Astrocyte (in vitro differentiated cells and primary cell): ENCODE data around the gene NES. TPM values are rescaled to one million over a fixed set of nuclear protein-coding genes. Genes with fewer than 3 reads are reported as not detected.

Source experiments
- DNase-seq: peaks from one replicate; pipeline ENCODE4 v3.0.0-alpha.2; 2010; ENCODE audit warnings: low read depth
- FAIRE-seq: peaks from 2 replicates; lab custom pipeline; 2011; peaks lifted over from hg19 to GRCh38; lab: Jason Lieb, UNC
- H2AFZ ChIP-seq: 2 replicates; pipeline ENCODE4 v1.6.0; 2012; ENCODE audit warnings: low read depth, low read length, inconsistent platforms
- H3K27ac ChIP-seq: 2 replicates; pipeline ENCODE4 v1.5.1; 2011; ENCODE audit warnings: low read depth, low read length, inconsistent platforms
- H3K27me3 ChIP-seq: 2 replicates; pipeline ENCODE4 v1.6.0; 2011; ENCODE audit warnings: low read length, inconsistent platforms; ENCODE audit not compliant: insufficient read depth
- H3K36me3 ChIP-seq: 2 replicates; pipeline ENCODE4 v1.5.1; 2011; ENCODE audit warnings: low read length, inconsistent platforms; ENCODE audit not compliant: insufficient read depth
- H3K4me1 ChIP-seq: 2 replicates; pipeline ENCODE4 v1.5.1; 2011; ENCODE audit warnings: low read length, inconsistent platforms; ENCODE audit not compliant: insufficient read depth
- H3K4me2 ChIP-seq: 2 replicates; pipeline ENCODE4 v1.6.0; 2012; ENCODE audit warnings: low read length, inconsistent platforms
- H3K4me3 ChIP-seq: 2 replicates; pipeline ENCODE4 v1.5.1; 2011; ENCODE audit warnings: low read depth, mild to moderate bottlenecking, low read length, inconsistent platforms; ENCODE audit not compliant: insufficient read depth
- H3K79me2 ChIP-seq: 2 replicates; pipeline ENCODE4 v1.6.0; 2012; ENCODE audit warnings: mild to moderate bottlenecking, low read length, inconsistent platforms; ENCODE audit not compliant: insufficient read depth
- H3K9ac ChIP-seq: 2 replicates; pipeline ENCODE4 v1.6.0; 2012; ENCODE audit warnings: mild to moderate bottlenecking, low read length, inconsistent platforms
- H3K9me3 ChIP-seq: 2 replicates; pipeline ENCODE4 v1.5.1; 2012; ENCODE audit warnings: low read depth, mild to moderate bottlenecking, low read length, inconsistent platforms; ENCODE audit not compliant: insufficient read depth
- H4K20me1 ChIP-seq: 2 replicates; pipeline ENCODE4 v1.6.0; 2012; ENCODE audit warnings: low read length, inconsistent platforms; ENCODE audit not compliant: insufficient read depth
- H3K27ac Mint-ChIP-seq: one replicate; pipeline ENCODE4 v1.8.0; 2021; ENCODE audit warnings: mild to moderate bottlenecking, mixed read lengths; ENCODE audit not compliant: unreplicated experiment
- H3K27me3 Mint-ChIP-seq: one replicate; pipeline ENCODE4 v1.8.0; 2021; ENCODE audit warnings: low read depth, mixed read lengths; ENCODE audit not compliant: unreplicated experiment
- H3K36me3 Mint-ChIP-seq: one replicate; pipeline ENCODE4 v1.8.0; 2021; ENCODE audit warnings: low read depth, mixed read lengths; ENCODE audit not compliant: unreplicated experiment
- H3K4me1 Mint-ChIP-seq: one replicate; pipeline ENCODE4 v1.8.0; 2021; ENCODE audit warnings: low read depth, mixed read lengths; ENCODE audit not compliant: unreplicated experiment
- H3K4me3 Mint-ChIP-seq: one replicate; pipeline ENCODE4 v1.8.0; 2021; ENCODE audit warnings: mild to moderate bottlenecking, moderate library complexity, mixed read lengths; ENCODE audit not compliant: unreplicated experiment
- H3K9me3 Mint-ChIP-seq: one replicate; pipeline ENCODE4 v1.8.0; 2021; ENCODE audit warnings: mild to moderate bottlenecking, mixed read lengths; ENCODE audit not compliant: unreplicated experiment
- EZH2 ChIP-seq: IDR thresholded peaks from 2 replicates; pipeline ENCODE4 v1.6.1; 2012; ENCODE audit warnings: mild to moderate bottlenecking, low read length, inconsistent platforms; ENCODE audit not compliant: insufficient read depth
- total RNA-seq: library from RNA; stranded (reverse); gene quantifications from 2 replicates; pipeline ENCODE4 v1.2.1, GENCODE V29; 2021
- TF ChIP-seq, protein P1 (sequence below): IDR thresholded peaks from 2 replicates; pipeline ENCODE4 v1.5.1; 2011; ENCODE audit warnings: low read depth, mild to moderate bottlenecking, inconsistent platforms, low read length, moderate library complexity; ENCODE audit not compliant: insufficient read depth

NES gene
- total RNA-seq, 1 donor from 2014 or later = 310 TPM

DNA sequence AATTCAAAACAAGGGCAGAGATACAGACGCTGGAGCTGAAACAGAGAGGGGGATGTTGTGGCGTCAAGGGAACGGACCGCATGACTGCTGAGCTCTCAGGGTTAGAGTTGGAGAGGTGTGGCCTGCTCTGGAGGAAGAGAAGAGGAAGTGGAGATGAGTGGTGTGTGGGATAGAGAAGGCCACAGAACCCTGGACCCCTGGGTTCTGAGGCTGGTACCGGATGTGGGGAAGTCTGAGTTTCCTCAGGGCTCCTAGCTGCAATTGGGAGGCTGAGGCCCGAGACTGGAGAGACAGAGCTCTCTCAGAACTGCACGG, 33.5 kb downstream of the NES start:
- H3K27me3 Mint-ChIP-seq = peaks cover 86% of the 10 kb centered on the region
- Histone ChIP-seq H3K27ac (no peak overlapping the region), H3K36me3 (no peaks in the 10 kb centered on the region), H3K79me2 (no peaks in the 10 kb centered on the region), H3K4me2 (no peak overlapping the region), H3K9me3 (peaks cover 3% of the 10 kb centered on the region), H3K9ac (no peak overlapping the region), H2AFZ (no peak overlapping the region), H3K27me3 (peaks cover 91% of the 10 kb centered on the region), H4K20me1 (peaks cover 16% of the 10 kb centered on the region), H3K4me1 (peaks cover 7% of the 10 kb centered on the region), H3K4me3 (no peak overlapping the region)
- H3K36me3 Mint-ChIP-seq = peaks cover 5% of the 10 kb centered on the region
- peaks cover 8% of the 10 kb centered on the region for H3K4me1 Mint-ChIP-seq
- no peak for TF ChIP-seq EZH2
- H3K27ac Mint-ChIP-seq = no peak overlapping the region
- FAIRE-seq = no peak
- H3K9me3 Mint-ChIP-seq = no peaks in the 10 kb centered on the region
- no peak overlapping the region for H3K4me3 Mint-ChIP-seq
- no peak for DNase-seq

GRCh38 chr1:156643049-156643777, 34.0 kb downstream of the NES start:
- DNase-seq = no peak
- H4K20me1 ChIP-seq = peaks cover 16% of the 10 kb centered on the region
- peaks cover 3% of the 10 kb centered on the region for H3K36me3 Mint-ChIP-seq
- H3K4me3 Mint-ChIP-seq = no peak overlapping the region
- H3K9ac ChIP-seq = no peak overlapping the region
- peaks cover 3% of the 10 kb centered on the region for H3K9me3 ChIP-seq
- no peak for FAIRE-seq
- TF ChIP-seq, protein P1, sequence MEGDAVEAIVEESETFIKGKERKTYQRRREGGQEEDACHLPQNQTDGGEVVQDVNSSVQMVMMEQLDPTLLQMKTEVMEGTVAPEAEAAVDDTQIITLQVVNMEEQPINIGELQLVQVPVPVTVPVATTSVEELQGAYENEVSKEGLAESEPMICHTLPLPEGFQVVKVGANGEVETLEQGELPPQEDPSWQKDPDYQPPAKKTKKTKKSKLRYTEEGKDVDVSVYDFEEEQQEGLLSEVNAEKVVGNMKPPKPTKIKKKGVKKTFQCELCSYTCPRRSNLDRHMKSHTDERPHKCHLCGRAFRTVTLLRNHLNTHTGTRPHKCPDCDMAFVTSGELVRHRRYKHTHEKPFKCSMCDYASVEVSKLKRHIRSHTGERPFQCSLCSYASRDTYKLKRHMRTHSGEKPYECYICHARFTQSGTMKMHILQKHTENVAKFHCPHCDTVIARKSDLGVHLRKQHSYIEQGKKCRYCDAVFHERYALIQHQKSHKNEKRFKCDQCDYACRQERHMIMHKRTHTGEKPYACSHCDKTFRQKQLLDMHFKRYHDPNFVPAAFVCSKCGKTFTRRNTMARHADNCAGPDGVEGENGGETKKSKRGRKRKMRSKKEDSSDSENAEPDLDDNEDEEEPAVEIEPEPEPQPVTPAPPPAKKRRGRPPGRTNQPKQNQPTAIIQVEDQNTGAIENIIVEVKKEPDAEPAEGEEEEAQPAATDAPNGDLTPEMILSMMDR = no peak
- TF ChIP-seq EZH2 = no peak
- no peaks in the 10 kb centered on the region for H3K79me2 ChIP-seq
- H2AFZ ChIP-seq = no peak overlapping the region
- no peaks in the 10 kb centered on the region for H3K36me3 ChIP-seq
- H3K27ac Mint-ChIP-seq = no peak overlapping the region
- peaks cover 86% of the 10 kb centered on the region for H3K27me3 Mint-ChIP-seq
- H3K27me3 ChIP-seq = peaks cover 87% of the 10 kb centered on the region
- H3K9me3 Mint-ChIP-seq = no peaks in the 10 kb centered on the region
- H3K4me2 ChIP-seq = no peak overlapping the region
- peaks cover 7% of the 10 kb centered on the region for H3K4me1 ChIP-seq
- no peak overlapping the region for H3K27ac ChIP-seq
- H3K4me3 ChIP-seq = no peak overlapping the region
- H3K4me1 Mint-ChIP-seq = peaks cover 8% of the 10 kb centered on the region

- no peak overlapping the region for H3K27ac ChIP-seq
- H3K36me3 ChIP-seq = no peaks in the 10 kb centered on the region
- Mint-ChIP-seq H3K9me3 (no peaks in the 10 kb centered on the region), H3K4me3 (peak overlapping the region; percentile 77), H3K36me3 (peaks cover 3% of the 10 kb centered on the region), H3K4me1 (peaks cover 8% of the 10 kb centered on the region), H3K27me3 (peaks cover 82% of the 10 kb centered on the region), H3K27ac (no peak overlapping the region)
- no peak overlapping the region for H2AFZ ChIP-seq
- peaks cover 16% of the 10 kb centered on the region for H4K20me1 ChIP-seq
- DNase-seq = no peak
- H3K9ac ChIP-seq = no peak overlapping the region
- no peaks in the 10 kb centered on the region for H3K79me2 ChIP-seq
- FAIRE-seq = no peak
- H3K4me1 ChIP-seq = peaks cover 7% of the 10 kb centered on the region
- TF ChIP-seq EZH2 = peak; percentile 99
- TF ChIP-seq, protein P1 = no peak
- peaks cover 3% of the 10 kb centered on the region for H3K9me3 ChIP-seq
- peak overlapping the region; percentile 77 for H3K4me2 ChIP-seq
- H3K27me3 ChIP-seq = peaks cover 88% of the 10 kb centered on the region
- H3K4me3 ChIP-seq = peak overlapping the region; percentile 5
These were observed 34.8 kb downstream of the NES start for GRCh38 chr1:156642265-156643048.
